MCF 10A (cell line): Measurements from ENCODE around the gene VAC14. TPM values are rescaled to one million over a fixed set of nuclear protein-coding genes. Genes with fewer than 3 reads are reported as not detected.
A peak's percentile ranks its signal among the peaks of the same experiment; 100 is the strongest.

Experiments used
- BruUV-seq: library from RNA; stranded (reverse); fragments of 400-500 nt; replicated peaks from 2 replicates; lab custom pipeline; 2021; lab: Mats Ljungman, UMichigan
- CTCF ChIA-PET: fragments of 300-600 bp; sonication (Branson Sonifier 250); formaldehyde crosslinking; extraction: SDS; loops from one replicate; lab custom pipeline; 2021; ENCODE audit warnings: antibody characterized with exemption, inconsistent platforms; lab: Yijun Ruan, JAX
- POLR2A ChIA-PET: fragments of 300-600, 350-650 bp; sonication (Branson Sonifier 250); formaldehyde crosslinking; extraction: SDS; loops from one replicate; lab custom pipeline; 2020; ENCODE audit warnings: antibody characterized with exemption, inconsistent platforms; lab: Yijun Ruan, JAX
- DNase-seq: peaks from one replicate; pipeline ENCODE4 v3.0.0-alpha.2; 2018; ENCODE audit not compliant: unreplicated experiment
- H3K27ac Mint-ChIP-seq: one replicate; pipeline ENCODE4 v1.8.0; 2022; ENCODE audit warnings: mild to moderate bottlenecking, low read depth, mixed read lengths; ENCODE audit not compliant: unreplicated experiment
- H3K27me3 Mint-ChIP-seq: one replicate; pipeline ENCODE4 v1.8.0; 2022; ENCODE audit warnings: mixed read lengths; ENCODE audit not compliant: insufficient read depth, unreplicated experiment
- H3K36me3 Mint-ChIP-seq: one replicate; pipeline ENCODE4 v1.8.0; 2022; ENCODE audit warnings: mild to moderate bottlenecking, moderate library complexity, mixed read lengths; ENCODE audit not compliant: insufficient read depth, unreplicated experiment
- H3K4me1 Mint-ChIP-seq: one replicate; pipeline ENCODE4 v1.8.0; 2022; ENCODE audit warnings: mixed read lengths; ENCODE audit not compliant: insufficient read depth, unreplicated experiment
- H3K4me3 Mint-ChIP-seq: one replicate; pipeline ENCODE4 v1.8.0; 2022; ENCODE audit warnings: mild to moderate bottlenecking, moderate library complexity, mixed read lengths; ENCODE audit not compliant: unreplicated experiment
- H3K9me3 Mint-ChIP-seq: one replicate; pipeline ENCODE4 v1.8.0; 2022; ENCODE audit warnings: mixed read lengths; ENCODE audit not compliant: unreplicated experiment
- CTCF ChIP-seq: fragments of 200-600 bp; IDR thresholded peaks from one replicate; pipeline ENCODE4 v1.8.0; 2022; ENCODE audit warnings: antibody characterized with exemption, mild to moderate bottlenecking; ENCODE audit not compliant: unreplicated experiment
- intact Hi-C: fragments of 100-400 bp; cut with micrococcal nuclease; formaldehyde crosslinking; loops from 2 replicates; pipeline ENCODE4 v1.14.1; 2022
- total RNA-seq: library from RNA; stranded (reverse); gene quantifications from 2 replicates; pipeline ENCODE4 v1.2.3, GENCODE V29; 2022

The VAC14 gene
- total RNA-seq, 1 experiment from 2014 or later = 25.5 TPM

- Mint-ChIP-seq H3K4me3 (no peak overlapping the region), H3K9me3 (no peaks in the 10 kb centered on the region), H3K36me3 (peaks cover 44% of the 10 kb centered on the region), H3K4me1 (peaks cover 5% of the 10 kb centered on the region), H3K27me3 (no peaks in the 10 kb centered on the region), H3K27ac (peak overlapping the region; percentile 66)
- no TSS peak for BruUV-seq
- DNase-seq = no peak
- intact Hi-C loops = no loop called here
- CTCF ChIA-PET = interaction anchor here (0.6 to 10.5 kb wide), 5 partner anchors 31 to 97 kb away, joined by 3 to 121 read pairs (median 3); no protein-coding TSS in a partner anchor
- TF ChIP-seq CTCF = no peak
- POLR2A ChIA-PET = interaction anchor here (1.0 kb wide), 1 partner anchor 37 kb away, joined by 3 read pairs; no protein-coding TSS in a partner anchor
Observed at GRCh38 chr16:70678898-70679670, 121.9 kb downstream of the VAC14 start.

GRCh38 chr16:70678121-70678897, 122.6 kb downstream of the VAC14 start:
- no peaks in the 10 kb centered on the region for H3K27me3 Mint-ChIP-seq
- intact Hi-C loops = no loop called here
- POLR2A ChIA-PET = no interaction called here

GRCh38 chr16:70677499-70678120, 123.3 kb downstream of the VAC14 start:
- POLR2A ChIA-PET = no interaction called here
- no TSS peak for BruUV-seq
- intact Hi-C loops = no loop called here
- Mint-ChIP-seq H3K4me3 (no peak overlapping the region), H3K36me3 (peaks cover 58% of the 10 kb centered on the region), H3K9me3 (no peaks in the 10 kb centered on the region), H3K27ac (no peak overlapping the region), H3K4me1 (peaks cover 1% of the 10 kb centered on the region), H3K27me3 (no peaks in the 10 kb centered on the region)
- CTCF ChIA-PET = interaction anchor here (0.6 to 10.5 kb wide), 2 partner anchors 68 to 92 kb away, joined by 4 to 121 read pairs; no protein-coding TSS in a partner anchor
- DNase-seq = no peak
- TF ChIP-seq CTCF = no peak

More at GRCh38 chr16:70678121-70678897, 122.6 kb downstream of the VAC14 start:
- CTCF ChIA-PET = interaction anchor here (0.6 to 10.5 kb wide), 6 partner anchors 32 to 98 kb away, joined by 3 to 121 read pairs (median 4); no protein-coding TSS in a partner anchor
- H3K27ac Mint-ChIP-seq = no peak overlapping the region
- TF ChIP-seq CTCF = no peak
- H3K4me1 Mint-ChIP-seq = peaks cover 5% of the 10 kb centered on the region
- no peak for DNase-seq
- H3K9me3 Mint-ChIP-seq = no peaks in the 10 kb centered on the region
- BruUV-seq = no TSS peak
- peaks cover 51% of the 10 kb centered on the region for H3K36me3 Mint-ChIP-seq
- H3K4me3 Mint-ChIP-seq = no peak overlapping the region
